ENCODE data around the gene GTF2IRD2. TPM values are rescaled to one million over a fixed set of nuclear protein-coding genes. Genes with fewer than 3 reads are reported as not detected.
"Not testable (repeated sequence)": the region's sequence is repeated elsewhere in the genome, so short reads cannot be mapped to it uniquely, and the experiment has no call there.

GTF2IRD2 gene
- total RNA-seq, 1 experiment from 2014 or later = 18.3 TPM

DNA sequence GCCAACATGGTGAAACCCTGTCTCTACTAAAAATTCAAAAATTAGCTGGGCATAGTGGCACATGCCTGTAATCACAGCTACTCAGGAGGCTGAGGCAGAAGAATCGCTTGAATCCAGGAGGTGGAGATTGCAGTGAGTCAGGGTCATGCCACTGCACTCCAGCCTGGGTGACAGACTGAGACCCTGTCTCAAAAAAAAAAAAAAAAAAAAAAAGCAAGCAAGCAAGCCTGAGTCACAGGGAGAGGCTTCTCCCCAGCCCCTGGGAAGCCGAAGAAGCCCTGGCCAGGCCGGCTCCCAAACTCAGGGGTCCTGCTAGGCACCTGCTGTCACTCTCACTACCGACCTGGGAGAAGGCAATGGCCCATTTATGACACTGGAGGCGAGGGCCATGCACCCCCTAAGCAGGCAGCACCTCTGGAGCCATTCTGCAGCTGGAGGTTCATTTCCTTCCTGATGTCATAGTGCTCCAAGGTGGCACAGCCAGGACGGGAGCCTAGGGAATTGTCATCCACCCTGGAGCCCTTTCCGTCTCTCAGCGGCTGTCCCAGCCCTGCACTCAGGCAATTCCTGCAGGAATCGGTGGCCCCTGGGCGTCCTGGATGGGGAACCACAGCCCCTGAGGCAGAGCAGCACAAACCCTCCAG, 22.8 kb upstream of the GTF2IRD2 start:
- H3K27ac ChIP-seq; H3K4me1 ChIP-seq (replicated peaks; ENCODE audit: insufficient read depth); H3K27me3 ChIP-seq (ENCODE audit: insufficient read depth, low read depth); H3K4me2 ChIP-seq; CTCF ChIA-PET; BruUV-seq (replicated peaks); H3K4me3 ChIP-seq; H3K9me2 ChIP-seq (ENCODE audit: insufficient read depth); H4K20me1 ChIP-seq (ENCODE audit: insufficient read depth); H2AFZ ChIP-seq; H3K79me2 ChIP-seq (ENCODE audit: low read depth); POLR2A ChIA-PET (ENCODE audit: unreplicated experiment); intact Hi-C loops (cut with micrococcal nuclease; ENCODE audit: unreplicated experiment); H3K9me3 ChIP-seq (ENCODE audit: insufficient read depth, low read depth); DNase-seq; H3K36me3 ChIP-seq (ENCODE audit: low read depth); H3F3A ChIP-seq (ENCODE audit: insufficient read depth, low read depth): not testable (repeated sequence)

DNA sequence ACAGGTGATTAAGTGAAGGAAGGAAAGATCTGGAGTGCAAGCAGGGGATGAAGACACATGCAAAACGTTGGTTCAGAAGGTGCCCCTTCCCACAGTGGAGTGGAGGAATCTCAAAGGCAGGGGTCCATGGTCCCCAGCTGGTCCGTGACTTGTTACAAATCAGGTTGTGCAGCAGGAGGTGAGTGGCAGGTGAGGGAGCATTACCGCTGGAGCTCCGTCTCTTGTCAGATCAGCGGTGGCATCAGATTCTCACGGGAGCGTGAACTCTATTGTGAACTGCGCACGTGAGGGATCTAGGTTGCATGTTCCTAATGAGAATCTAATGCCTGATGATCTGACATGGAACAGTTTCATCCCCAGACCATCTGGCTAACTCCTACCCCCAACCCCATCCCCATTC, 21.1 kb upstream of the GTF2IRD2 start:
- H3K9me3 ChIP-seq (ENCODE audit: insufficient read depth, low read depth); intact Hi-C loops (cut with micrococcal nuclease; ENCODE audit: unreplicated experiment); BruUV-seq (replicated peaks); DNase-seq; H3K27me3 ChIP-seq (ENCODE audit: insufficient read depth, low read depth); CTCF ChIA-PET; H3K4me2 ChIP-seq; H3K36me3 ChIP-seq (ENCODE audit: low read depth); H3K79me2 ChIP-seq (ENCODE audit: low read depth); H4K20me1 ChIP-seq (ENCODE audit: insufficient read depth); H3K4me3 ChIP-seq; H2AFZ ChIP-seq; H3F3A ChIP-seq (ENCODE audit: insufficient read depth, low read depth); POLR2A ChIA-PET (ENCODE audit: unreplicated experiment); H3K4me1 ChIP-seq (replicated peaks; ENCODE audit: insufficient read depth); H3K9me2 ChIP-seq (ENCODE audit: insufficient read depth); H3K27ac ChIP-seq: not testable (repeated sequence)

DNA sequence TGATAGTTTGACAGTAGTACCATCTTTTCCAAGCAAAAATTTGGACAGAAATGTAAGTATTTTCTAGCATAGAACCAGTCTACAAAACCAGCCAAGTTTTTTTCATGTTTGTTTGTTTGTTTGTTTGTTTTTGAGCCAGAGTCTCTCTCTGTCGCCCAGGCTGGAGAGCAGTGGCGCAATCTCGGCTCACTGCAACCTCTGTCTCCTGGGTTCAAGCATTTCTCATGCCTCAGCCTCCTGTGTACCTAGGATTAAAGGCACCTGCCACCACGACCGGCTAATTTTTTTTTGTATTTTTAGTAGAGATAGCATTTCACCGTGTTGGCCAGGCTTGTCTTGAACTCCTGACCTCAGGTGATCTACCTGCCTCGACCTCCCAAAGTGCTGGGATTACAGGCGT, 14.4 kb upstream of the GTF2IRD2 start:
- H2AFZ ChIP-seq; BruUV-seq (replicated peaks); H3K9me2 ChIP-seq (ENCODE audit: insufficient read depth); H4K20me1 ChIP-seq (ENCODE audit: insufficient read depth); H3K36me3 ChIP-seq (ENCODE audit: low read depth); intact Hi-C loops (cut with micrococcal nuclease; ENCODE audit: unreplicated experiment); POLR2A ChIA-PET (ENCODE audit: unreplicated experiment); H3K4me3 ChIP-seq; DNase-seq; H3K27ac ChIP-seq; H3K27me3 ChIP-seq (ENCODE audit: insufficient read depth, low read depth); H3K79me2 ChIP-seq (ENCODE audit: low read depth); H3F3A ChIP-seq (ENCODE audit: insufficient read depth, low read depth); CTCF ChIA-PET; H3K9me3 ChIP-seq (ENCODE audit: insufficient read depth, low read depth); H3K4me2 ChIP-seq; H3K4me1 ChIP-seq (replicated peaks; ENCODE audit: insufficient read depth): not testable (repeated sequence)

DNA sequence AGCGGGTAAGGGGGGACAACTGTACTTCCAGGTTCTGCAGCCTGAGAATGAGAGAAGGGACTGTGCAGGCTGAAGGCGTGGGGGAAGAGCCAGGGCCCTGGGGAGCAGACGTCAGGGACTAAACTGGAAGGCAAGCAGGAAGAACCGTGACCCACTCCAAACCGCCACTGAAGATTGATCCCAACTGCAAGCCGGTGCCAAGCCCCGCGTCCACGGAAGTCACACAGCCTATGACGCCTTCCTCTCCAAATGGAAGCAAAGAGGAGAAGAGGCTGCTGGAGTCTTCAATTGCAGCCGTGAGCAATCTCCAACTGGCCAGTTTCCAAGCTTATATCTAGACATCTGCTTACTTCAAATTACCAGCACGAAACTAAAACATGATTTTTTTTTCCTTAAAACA, 1.6 kb downstream of the GTF2IRD2 start:
- H3K27me3 ChIP-seq (ENCODE audit: insufficient read depth, low read depth); H2AFZ ChIP-seq; H3K4me3 ChIP-seq; POLR2A ChIA-PET (ENCODE audit: unreplicated experiment); H3K9me3 ChIP-seq (ENCODE audit: insufficient read depth, low read depth); H3K79me2 ChIP-seq (ENCODE audit: low read depth); H3K4me2 ChIP-seq; H3K36me3 ChIP-seq (ENCODE audit: low read depth); H3K9me2 ChIP-seq (ENCODE audit: insufficient read depth); CTCF ChIA-PET; H4K20me1 ChIP-seq (ENCODE audit: insufficient read depth); H3K4me1 ChIP-seq (replicated peaks; ENCODE audit: insufficient read depth); DNase-seq; H3F3A ChIP-seq (ENCODE audit: insufficient read depth, low read depth); H3K27ac ChIP-seq; intact Hi-C loops (cut with micrococcal nuclease; ENCODE audit: unreplicated experiment): not testable (repeated sequence)
- TSS peak; percentile 83 for BruUV-seq (replicated peaks)

DNA sequence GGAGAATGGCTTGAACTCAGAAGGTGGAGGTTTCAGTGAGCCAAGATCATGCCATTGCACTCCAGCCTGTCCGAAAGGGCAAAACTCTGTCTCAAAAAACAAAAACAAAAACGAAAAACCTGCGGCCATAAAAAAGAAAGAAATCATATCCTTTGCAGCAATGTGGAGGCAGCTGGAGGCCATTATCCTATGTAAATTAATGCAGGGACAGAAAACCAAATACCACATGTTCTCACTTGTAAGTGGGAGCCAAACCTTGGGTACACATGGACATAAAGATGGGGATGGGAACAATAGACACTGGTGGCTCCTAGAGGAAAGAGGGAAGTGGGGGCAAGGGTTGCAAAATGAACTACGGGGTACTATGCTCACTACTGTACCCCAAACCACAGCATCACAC, 21.0 kb downstream of the GTF2IRD2 start:
- CTCF ChIA-PET; H3F3A ChIP-seq (ENCODE audit: insufficient read depth, low read depth); intact Hi-C loops (cut with micrococcal nuclease; ENCODE audit: unreplicated experiment); BruUV-seq (replicated peaks); H3K9me2 ChIP-seq (ENCODE audit: insufficient read depth); H3K4me3 ChIP-seq; H3K27ac ChIP-seq; H3K36me3 ChIP-seq (ENCODE audit: low read depth); H3K27me3 ChIP-seq (ENCODE audit: insufficient read depth, low read depth); H2AFZ ChIP-seq; DNase-seq; H3K9me3 ChIP-seq (ENCODE audit: insufficient read depth, low read depth); H4K20me1 ChIP-seq (ENCODE audit: insufficient read depth); H3K4me1 ChIP-seq (replicated peaks; ENCODE audit: insufficient read depth); H3K4me2 ChIP-seq; H3K79me2 ChIP-seq (ENCODE audit: low read depth): not testable (repeated sequence)
- POLR2A ChIA-PET (ENCODE audit: unreplicated experiment) = interaction anchor here (0.6 kb wide), 1 partner anchor 170 kb away, joined by 4 read pairs; no protein-coding TSS in a partner anchor

DNA sequence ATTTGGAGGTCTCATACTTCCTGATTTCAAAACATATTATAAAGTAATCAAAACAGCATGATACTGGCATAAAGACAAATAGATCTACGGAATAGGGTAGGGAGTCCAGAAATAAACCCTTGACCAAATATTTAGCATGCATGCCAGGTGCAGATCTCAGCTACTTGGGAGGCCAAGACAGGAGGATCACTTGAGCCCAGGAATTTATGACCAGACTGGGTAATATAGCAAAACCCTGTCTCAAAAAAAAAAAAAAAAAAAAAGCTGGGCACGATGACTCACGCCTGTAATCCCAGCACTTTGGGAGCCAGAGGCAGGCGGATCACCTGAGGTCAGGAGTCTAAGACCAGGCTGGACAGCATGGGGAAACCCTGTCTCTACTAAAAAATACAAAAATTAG, 21.4 kb downstream of the GTF2IRD2 start:
- peak in 1 of 2 experiments; percentile 3 for DNase-seq
- H3K9me3 ChIP-seq (ENCODE audit: insufficient read depth, low read depth); BruUV-seq (replicated peaks); intact Hi-C loops (cut with micrococcal nuclease; ENCODE audit: unreplicated experiment); H3K9me2 ChIP-seq (ENCODE audit: insufficient read depth); CTCF ChIA-PET; H3K27ac ChIP-seq; H3K36me3 ChIP-seq (ENCODE audit: low read depth); H3K4me1 ChIP-seq (replicated peaks; ENCODE audit: insufficient read depth); POLR2A ChIA-PET (ENCODE audit: unreplicated experiment); H4K20me1 ChIP-seq (ENCODE audit: insufficient read depth); H3F3A ChIP-seq (ENCODE audit: insufficient read depth, low read depth); H3K4me3 ChIP-seq; H3K79me2 ChIP-seq (ENCODE audit: low read depth); H3K4me2 ChIP-seq; H3K27me3 ChIP-seq (ENCODE audit: insufficient read depth, low read depth); H2AFZ ChIP-seq: not testable (repeated sequence)

DNA sequence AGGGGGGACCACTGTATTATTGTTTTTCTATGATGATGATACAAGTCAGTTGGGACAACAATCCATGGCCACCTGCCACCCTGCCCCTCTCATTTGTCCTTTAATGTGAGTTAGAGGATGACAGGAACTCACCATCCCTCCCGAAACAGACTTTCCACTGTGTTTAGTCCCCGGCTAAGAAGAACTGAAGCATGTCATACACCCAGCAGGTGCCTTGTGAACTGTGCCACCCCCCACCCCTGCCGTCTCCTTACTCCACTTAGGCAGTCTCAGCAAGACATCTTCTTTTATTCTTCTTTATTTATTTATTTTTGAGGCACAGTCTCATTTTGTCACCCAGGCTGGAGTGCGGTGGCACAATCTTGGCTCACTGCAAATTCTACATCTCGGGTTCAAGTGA, 30.1 kb downstream of the GTF2IRD2 start:
- BruUV-seq (replicated peaks); H3K4me3 ChIP-seq; H3K79me2 ChIP-seq (ENCODE audit: low read depth); H3K27me3 ChIP-seq (ENCODE audit: insufficient read depth, low read depth); intact Hi-C loops (cut with micrococcal nuclease; ENCODE audit: unreplicated experiment); H3K27ac ChIP-seq; H3K9me2 ChIP-seq (ENCODE audit: insufficient read depth); DNase-seq; CTCF ChIA-PET; H3K36me3 ChIP-seq (ENCODE audit: low read depth); POLR2A ChIA-PET (ENCODE audit: unreplicated experiment); H3F3A ChIP-seq (ENCODE audit: insufficient read depth, low read depth); H3K4me2 ChIP-seq; H3K4me1 ChIP-seq (replicated peaks; ENCODE audit: insufficient read depth); H3K9me3 ChIP-seq (ENCODE audit: insufficient read depth, low read depth); H2AFZ ChIP-seq; H4K20me1 ChIP-seq (ENCODE audit: insufficient read depth): not testable (repeated sequence)

Data from PC-9 (cell line).